NCI-H82 treated with DMSO at 0.1 percent for 48 hours (cell line): ENCODE measurements around the gene COX10.

Experiments used
- DNase-seq: peaks from one replicate; lab custom pipeline; 2025; ENCODE audit not compliant: unreplicated experiment; lab: John Stamatoyannopoulos, UW

The COX10 gene

GRCh38 chr17:14245002-14245401 is 175.7 kb downstream of the COX10 start:
- DNase-seq: no peak

DNA sequence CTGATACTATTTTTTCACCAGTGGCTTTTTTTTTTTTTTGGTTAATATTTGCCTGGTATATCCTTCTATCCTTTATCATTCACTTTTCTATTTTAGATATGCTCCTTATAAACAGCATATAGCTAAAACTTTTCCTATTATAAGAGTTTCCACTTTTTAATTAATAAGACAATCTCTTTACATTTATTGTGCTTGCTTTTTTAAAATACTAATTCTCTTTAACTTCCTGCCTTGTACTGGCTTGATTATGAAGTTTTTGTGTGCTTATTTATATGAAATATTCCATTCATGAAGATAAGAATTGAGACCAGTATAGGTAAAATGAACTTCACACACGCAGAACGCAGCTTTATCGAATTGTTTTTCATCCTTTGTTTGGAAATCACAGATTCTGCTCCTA is 176.3 kb downstream of the COX10 start:
- no peak for DNase-seq
